ENCODE results near the gene WDR11. TPM values are rescaled to one million over a fixed set of nuclear protein-coding genes. Genes with fewer than 3 reads are reported as not detected.
"Not testable (repeated sequence)": the region's sequence is repeated elsewhere in the genome, so short reads cannot be mapped to it uniquely, and the experiment has no call there.

Gene WDR11
- total RNA-seq, 2 experiments from 2014 or later, result 35.6 to 37.8 TPM

GRCh38 chr10:120883071-120883470 is 31.9 kb downstream of the WDR11 start:
- ChIA-PET CTCF (no interaction called here), POLR2A (no interaction called here)
- H3K36me3 Mint-ChIP-seq (ENCODE audit: low read depth), result peaks cover 27% of the 10 kb centered on the region
- H3K27me3 Mint-ChIP-seq (ENCODE audit: low read depth), result no peaks in the 10 kb centered on the region
- no peaks in the 10 kb centered on the region for H3K4me1 Mint-ChIP-seq (ENCODE audit: low read depth)
- DNase-seq (no peak), ATAC-seq (no peak)
- no peak overlapping the region for H3K27ac Mint-ChIP-seq
- H3K4me3 Mint-ChIP-seq, result no peak overlapping the region
- H3K9me3 Mint-ChIP-seq (ENCODE audit: insufficient read depth), result no peaks in the 10 kb centered on the region

- DNase-seq (no peak), ATAC-seq (no peak)
- no peak overlapping the region for H3K27ac Mint-ChIP-seq
- CTCF ChIA-PET, result no interaction called here
- no peak overlapping the region for H3K4me3 Mint-ChIP-seq
- no peaks in the 10 kb centered on the region for H3K27me3 Mint-ChIP-seq (ENCODE audit: low read depth)
- H3K36me3 Mint-ChIP-seq (ENCODE audit: low read depth), result peaks cover 34% of the 10 kb centered on the region
- no peaks in the 10 kb centered on the region for H3K9me3 Mint-ChIP-seq (ENCODE audit: insufficient read depth)
- H3K4me1 Mint-ChIP-seq (ENCODE audit: low read depth), result no peaks in the 10 kb centered on the region
- POLR2A ChIA-PET, result no interaction called here
Measured at GRCh38 chr10:120887482-120887881, 36.3 kb downstream of the WDR11 start.

- Mint-ChIP-seq H3K27ac (no peak overlapping the region), H3K9me3 (ENCODE audit: insufficient read depth) (no peaks in the 10 kb centered on the region), H3K4me1 (ENCODE audit: low read depth) (no peaks in the 10 kb centered on the region), H3K4me3 (no peak overlapping the region), H3K27me3 (ENCODE audit: low read depth) (no peaks in the 10 kb centered on the region), H3K36me3 (ENCODE audit: low read depth) (peaks cover 41% of the 10 kb centered on the region)
- ChIA-PET POLR2A (no interaction called here), CTCF (no interaction called here)
- no peak for ATAC-seq
- DNase-seq, result no peak
Measured at GRCh38 chr10:120891365-120891764, 40.2 kb downstream of the WDR11 start.

GRCh38 chr10:120894556-120894955 is 43.4 kb downstream of the WDR11 start:
- DNase-seq (no peak), ATAC-seq (no peak)
- Mint-ChIP-seq H3K27me3 (ENCODE audit: low read depth) (no peaks in the 10 kb centered on the region), H3K27ac (no peak overlapping the region), H3K36me3 (ENCODE audit: low read depth) (peaks cover 33% of the 10 kb centered on the region), H3K4me3 (no peak overlapping the region), H3K4me1 (ENCODE audit: low read depth) (peaks cover 6% of the 10 kb centered on the region), H3K9me3 (ENCODE audit: insufficient read depth) (no peaks in the 10 kb centered on the region)
- POLR2A ChIA-PET, result no interaction called here
- CTCF ChIA-PET, result no interaction called here

GRCh38 chr10:120897343-120897742 is 46.2 kb downstream of the WDR11 start:
- ChIA-PET CTCF (no interaction called here), POLR2A (no interaction called here)
- H3K4me1 Mint-ChIP-seq (ENCODE audit: low read depth), result peaks cover 6% of the 10 kb centered on the region
- no peak for DNase-seq
- H3K4me3 Mint-ChIP-seq, result no peak overlapping the region
- no peaks in the 10 kb centered on the region for H3K9me3 Mint-ChIP-seq (ENCODE audit: insufficient read depth)
- no peaks in the 10 kb centered on the region for H3K27me3 Mint-ChIP-seq (ENCODE audit: low read depth)
- ATAC-seq, result no peak
- no peak overlapping the region for H3K27ac Mint-ChIP-seq
- peaks cover 33% of the 10 kb centered on the region for H3K36me3 Mint-ChIP-seq (ENCODE audit: low read depth)

GRCh38 chr10:120905268-120905667 is 54.1 kb downstream of the WDR11 start:
- no peak overlapping the region for H3K4me3 Mint-ChIP-seq
- no peak overlapping the region for H3K27ac Mint-ChIP-seq
- DNase-seq (no peak), ATAC-seq (no peak)
- CTCF ChIA-PET, result no interaction called here
- H3K36me3 Mint-ChIP-seq (ENCODE audit: low read depth), result peaks cover 67% of the 10 kb centered on the region
- no peaks in the 10 kb centered on the region for H3K27me3 Mint-ChIP-seq (ENCODE audit: low read depth)
- POLR2A ChIA-PET, result no interaction called here
- peaks cover 3% of the 10 kb centered on the region for H3K9me3 Mint-ChIP-seq (ENCODE audit: insufficient read depth)
- H3K4me1 Mint-ChIP-seq (ENCODE audit: low read depth), result no peaks in the 10 kb centered on the region

GRCh38 chr10:120917521-120918250 is 66.5 kb downstream of the WDR11 start:
- DNase-seq, result no peak
- no peak overlapping the region for H3K4me3 Mint-ChIP-seq
- H3K27me3 Mint-ChIP-seq (ENCODE audit: low read depth), result no peaks in the 10 kb centered on the region
- H3K4me1 Mint-ChIP-seq (ENCODE audit: low read depth), result no peaks in the 10 kb centered on the region
- ChIA-PET POLR2A (no interaction called here), CTCF (no interaction called here)
- H3K27ac Mint-ChIP-seq, result no peak overlapping the region
- no peaks in the 10 kb centered on the region for H3K9me3 Mint-ChIP-seq (ENCODE audit: insufficient read depth)
- ATAC-seq, result no peak
- no peaks in the 10 kb centered on the region for H3K36me3 Mint-ChIP-seq (ENCODE audit: low read depth)

GRCh38 chr10:120923886-120924285 is 72.7 kb downstream of the WDR11 start:
- H3K36me3 Mint-ChIP-seq (ENCODE audit: low read depth), result not testable (repeated sequence)

GRCh38 chr10:120926611-120927010 is 75.4 kb downstream of the WDR11 start:
- no peaks in the 10 kb centered on the region for H3K36me3 Mint-ChIP-seq (ENCODE audit: low read depth)
- H3K27ac Mint-ChIP-seq, result no peak overlapping the region
- ATAC-seq (no peak), DNase-seq (no peak)
- no peaks in the 10 kb centered on the region for H3K27me3 Mint-ChIP-seq (ENCODE audit: low read depth)
- H3K9me3 Mint-ChIP-seq (ENCODE audit: insufficient read depth), result no peaks in the 10 kb centered on the region
- H3K4me1 Mint-ChIP-seq (ENCODE audit: low read depth), result no peaks in the 10 kb centered on the region
- POLR2A ChIA-PET, result no interaction called here
- H3K4me3 Mint-ChIP-seq, result no peak overlapping the region
- CTCF ChIA-PET, result no interaction called here

More at GRCh38 chr10:120923886-120924285, 72.7 kb downstream of the WDR11 start:
- CTCF ChIA-PET; POLR2A ChIA-PET; H3K27me3 Mint-ChIP-seq (ENCODE audit: low read depth); DNase-seq; ATAC-seq; H3K4me3 Mint-ChIP-seq; H3K4me1 Mint-ChIP-seq (ENCODE audit: low read depth); H3K9me3 Mint-ChIP-seq (ENCODE audit: insufficient read depth); H3K27ac Mint-ChIP-seq: not testable (repeated sequence)

GRCh38 chr10:120927352-120927751 is 76.2 kb downstream of the WDR11 start:
- Mint-ChIP-seq H3K4me3 (no peak overlapping the region), H3K9me3 (ENCODE audit: insufficient read depth) (no peaks in the 10 kb centered on the region), H3K4me1 (ENCODE audit: low read depth) (no peaks in the 10 kb centered on the region), H3K27me3 (ENCODE audit: low read depth) (no peaks in the 10 kb centered on the region), H3K36me3 (ENCODE audit: low read depth) (no peaks in the 10 kb centered on the region), H3K27ac (no peak overlapping the region)
- ATAC-seq (no peak), DNase-seq (no peak)
- ChIA-PET POLR2A (no interaction called here), CTCF (no interaction called here)

GRCh38 chr10:120929166-120929565 is 78.0 kb downstream of the WDR11 start:
- H3K27ac Mint-ChIP-seq, result no peak overlapping the region
- POLR2A ChIA-PET, result no interaction called here
- H3K4me1 Mint-ChIP-seq (ENCODE audit: low read depth), result no peaks in the 10 kb centered on the region
- H3K36me3 Mint-ChIP-seq (ENCODE audit: low read depth), result no peaks in the 10 kb centered on the region
- DNase-seq (no peak), ATAC-seq (no peak)
- H3K4me3 Mint-ChIP-seq, result no peak overlapping the region
- H3K9me3 Mint-ChIP-seq (ENCODE audit: insufficient read depth), result no peaks in the 10 kb centered on the region
- CTCF ChIA-PET, result no interaction called here
- no peaks in the 10 kb centered on the region for H3K27me3 Mint-ChIP-seq (ENCODE audit: low read depth)

GRCh38 chr10:120931423-120931822 is 80.3 kb downstream of the WDR11 start:
- no peaks in the 10 kb centered on the region for H3K9me3 Mint-ChIP-seq (ENCODE audit: insufficient read depth)
- ATAC-seq (no peak), DNase-seq (no peak)
- H3K4me3 Mint-ChIP-seq, result no peak overlapping the region
- no peak overlapping the region for H3K27ac Mint-ChIP-seq
- no peaks in the 10 kb centered on the region for H3K4me1 Mint-ChIP-seq (ENCODE audit: low read depth)
- POLR2A ChIA-PET, result no interaction called here
- H3K36me3 Mint-ChIP-seq (ENCODE audit: low read depth), result no peaks in the 10 kb centered on the region
- CTCF ChIA-PET, result no interaction called here
- no peaks in the 10 kb centered on the region for H3K27me3 Mint-ChIP-seq (ENCODE audit: low read depth)

- POLR2A ChIA-PET, result no interaction called here
- Mint-ChIP-seq H3K9me3 (ENCODE audit: insufficient read depth) (no peaks in the 10 kb centered on the region), H3K4me1 (ENCODE audit: low read depth) (no peaks in the 10 kb centered on the region), H3K36me3 (ENCODE audit: low read depth) (no peaks in the 10 kb centered on the region), H3K4me3 (no peak overlapping the region), H3K27me3 (ENCODE audit: low read depth) (no peaks in the 10 kb centered on the region), H3K27ac (no peak overlapping the region)
- CTCF ChIA-PET, result interaction anchor here (0.8 kb wide), 1 partner anchor 17 kb away, joined by 3 read pairs; no protein-coding TSS in a partner anchor
- no peak for ATAC-seq
- DNase-seq, result no peak
Measured at GRCh38 chr10:120931999-120932398, 80.8 kb downstream of the WDR11 start.
